Loucy (cell line): ENCODE results near the gene SSBP3.

ENCODE experiments used
- H2AFZ ChIP-seq: fragments of 200-600 bp; sonication (generic); 2 replicates; pipeline ENCODE4 v1.6.0; 2016; ENCODE audit warnings: antibody characterized with exemption, mild to moderate bottlenecking, low read length, moderate library complexity
- H3F3A ChIP-seq: fragments of 200-600 bp; 2 replicates; pipeline ENCODE4 v1.6.0; 2016; ENCODE audit warnings: antibody characterized with exemption, low read depth, mild to moderate bottlenecking
- H3K27me3 ChIP-seq: fragments of 200-600 bp; sonication (generic); 2 replicates; pipeline ENCODE4 v1.6.1; 2014; ENCODE audit warnings: low read length, mild to moderate bottlenecking; ENCODE audit not compliant: insufficient read depth, poor library complexity, severe bottlenecking
- H3K36me3 ChIP-seq: fragments of 200-600 bp; sonication (generic); 2 replicates; pipeline ENCODE4 v1.6.1; 2016; ENCODE audit warnings: low read length; ENCODE audit not compliant: insufficient read depth
- H3K4me1 ChIP-seq: fragments of 200-600 bp; sonication (generic); 2 replicates; pipeline ENCODE4 v1.5.1; 2014; ENCODE audit warnings: low read length, mild to moderate bottlenecking; ENCODE audit not compliant: insufficient read depth, poor library complexity, severe bottlenecking
- H3K4me2 ChIP-seq: fragments of 200-600 bp; sonication (generic); 2 replicates; pipeline ENCODE4 v1.6.0; 2014; ENCODE audit warnings: antibody characterized with exemption, low read length, low read depth, mild to moderate bottlenecking; ENCODE audit not compliant: poor library complexity, severe bottlenecking
- H3K4me3 ChIP-seq: fragments of 200-600 bp; sonication (generic); 2 replicates; pipeline ENCODE4 v1.5.1; 2014; ENCODE audit warnings: low read length, mild to moderate bottlenecking, mixed read lengths; ENCODE audit not compliant: poor library complexity, severe bottlenecking
- H3K79me2 ChIP-seq: fragments of 200-600 bp; sonication (generic); 2 replicates; pipeline ENCODE4 v1.6.1; 2014; ENCODE audit warnings: low read length; ENCODE audit not compliant: insufficient read depth
- H3K9ac ChIP-seq: fragments of 200-600 bp; sonication (generic); 2 replicates; pipeline ENCODE4 v1.6.0; 2014; ENCODE audit warnings: mild to moderate bottlenecking, low read depth, low read length, moderate library complexity; ENCODE audit not compliant: poor library complexity, severe bottlenecking
- H3K9me2 ChIP-seq: fragments of 200-600 bp; sonication (generic); replicated peaks from 2 replicates; pipeline ENCODE4 v1.6.1; 2016; ENCODE audit warnings: low read depth, low read length, mixed read lengths
- H3K9me3 ChIP-seq: fragments of 200-600 bp; sonication (generic); 2 replicates; pipeline ENCODE4 v1.6.1; 2014; ENCODE audit warnings: mild to moderate bottlenecking, antibody characterized with exemption, low read length, low read depth; ENCODE audit not compliant: insufficient read depth
- H4K20me1 ChIP-seq: fragments of 200-600 bp; sonication (generic); 2 replicates; pipeline ENCODE4 v1.6.0; 2014; ENCODE audit warnings: antibody characterized with exemption, low read length, mild to moderate bottlenecking; ENCODE audit not compliant: insufficient read depth, poor library complexity, severe bottlenecking
- EZH2phosphoT487 ChIP-seq: fragments of 200-600 bp; IDR thresholded peaks from 2 replicates; pipeline ENCODE4 v1.6.1; 2018; ENCODE audit warnings: antibody characterized with exemption, mild to moderate bottlenecking, moderate library complexity, borderline replicate concordance
- TF ChIP-seq, protein P1 (sequence below): fragments of 200-600 bp; sonication (generic); conservative IDR thresholded peaks from 2 replicates; pipeline ENCODE4 v1.5.1; 2014; ENCODE audit warnings: mild to moderate bottlenecking, antibody characterized with exemption, low read length

Gene SSBP3

GRCh38 chr1:54318246-54318814 is 87.9 kb downstream of the SSBP3 start:
- Histone ChIP-seq H3K4me3 (no peak overlapping the region), H3K4me1 (no peaks in the 10 kb centered on the region), H3K4me2 (no peak overlapping the region), H3F3A (no peaks in the 10 kb centered on the region), H3K36me3 (no peaks in the 10 kb centered on the region; the same call in 1 of the 2 replicates), H3K79me2 (peaks cover 74% of the 10 kb centered on the region; the same call in 1 of the 2 replicates), H3K9me3 (no peaks in the 10 kb centered on the region), H4K20me1 (peaks cover 29% of the 10 kb centered on the region), H3K9ac (no peak overlapping the region), H3K9me2 (no peaks in the 10 kb centered on the region), H2AFZ (no peak overlapping the region), H3K27me3 (no peaks in the 10 kb centered on the region)
- TF ChIP-seq, protein P1, sequence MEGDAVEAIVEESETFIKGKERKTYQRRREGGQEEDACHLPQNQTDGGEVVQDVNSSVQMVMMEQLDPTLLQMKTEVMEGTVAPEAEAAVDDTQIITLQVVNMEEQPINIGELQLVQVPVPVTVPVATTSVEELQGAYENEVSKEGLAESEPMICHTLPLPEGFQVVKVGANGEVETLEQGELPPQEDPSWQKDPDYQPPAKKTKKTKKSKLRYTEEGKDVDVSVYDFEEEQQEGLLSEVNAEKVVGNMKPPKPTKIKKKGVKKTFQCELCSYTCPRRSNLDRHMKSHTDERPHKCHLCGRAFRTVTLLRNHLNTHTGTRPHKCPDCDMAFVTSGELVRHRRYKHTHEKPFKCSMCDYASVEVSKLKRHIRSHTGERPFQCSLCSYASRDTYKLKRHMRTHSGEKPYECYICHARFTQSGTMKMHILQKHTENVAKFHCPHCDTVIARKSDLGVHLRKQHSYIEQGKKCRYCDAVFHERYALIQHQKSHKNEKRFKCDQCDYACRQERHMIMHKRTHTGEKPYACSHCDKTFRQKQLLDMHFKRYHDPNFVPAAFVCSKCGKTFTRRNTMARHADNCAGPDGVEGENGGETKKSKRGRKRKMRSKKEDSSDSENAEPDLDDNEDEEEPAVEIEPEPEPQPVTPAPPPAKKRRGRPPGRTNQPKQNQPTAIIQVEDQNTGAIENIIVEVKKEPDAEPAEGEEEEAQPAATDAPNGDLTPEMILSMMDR, result no peak
- TF ChIP-seq EZH2phosphoT487, result no peak

DNA sequence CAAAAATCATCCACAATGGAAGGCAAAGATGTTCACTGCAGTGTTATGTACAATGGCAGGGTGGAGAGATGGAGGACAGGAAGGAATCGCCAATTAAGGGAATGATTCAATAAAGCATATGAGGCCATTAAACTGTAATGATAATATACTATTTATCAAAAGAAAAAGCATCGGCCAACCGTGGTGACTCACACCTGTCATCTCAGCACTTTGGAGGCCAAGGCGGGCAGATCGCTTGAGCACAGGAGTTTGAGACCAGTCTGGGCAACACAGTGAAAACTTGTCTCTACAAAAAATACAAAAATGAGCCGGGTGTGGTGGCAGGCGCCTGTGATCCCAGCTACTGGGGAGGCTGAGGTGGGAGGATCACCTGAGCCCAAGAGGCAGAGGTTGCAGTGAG is 89.1 kb downstream of the SSBP3 start:
- peaks cover 61% of the 10 kb centered on the region for H3K79me2 ChIP-seq
- peaks cover 17% of the 10 kb centered on the region for H4K20me1 ChIP-seq
- no peaks in the 10 kb centered on the region for H3F3A ChIP-seq
- no peak overlapping the region for H2AFZ ChIP-seq
- no peaks in the 10 kb centered on the region; the same call in 1 of the 2 replicates for H3K36me3 ChIP-seq
- H3K4me2 ChIP-seq, result no peak overlapping the region
- H3K9me3 ChIP-seq, result no peaks in the 10 kb centered on the region
- no peak overlapping the region for H3K4me3 ChIP-seq
- H3K27me3 ChIP-seq, result no peaks in the 10 kb centered on the region
- H3K9me2 ChIP-seq, result no peaks in the 10 kb centered on the region
- no peaks in the 10 kb centered on the region for H3K4me1 ChIP-seq
- no peak overlapping the region for H3K9ac ChIP-seq
- no peak for TF ChIP-seq EZH2phosphoT487
- TF ChIP-seq, protein P1, result no peak

GRCh38 chr1:54315099-54315498 is 91.1 kb downstream of the SSBP3 start:
- TF ChIP-seq EZH2phosphoT487, result no peak
- TF ChIP-seq, protein P1, result no peak
- H3K9ac ChIP-seq, result no peak overlapping the region
- no peak overlapping the region for H2AFZ ChIP-seq
- H3K9me3 ChIP-seq, result no peaks in the 10 kb centered on the region
- H3K4me1 ChIP-seq, result peaks cover 5% of the 10 kb centered on the region
- H3K36me3 ChIP-seq, result no peaks in the 10 kb centered on the region; the same call in 1 of the 2 replicates
- H3F3A ChIP-seq, result no peaks in the 10 kb centered on the region
- H3K4me3 ChIP-seq, result no peak overlapping the region
- H3K9me2 ChIP-seq, result no peaks in the 10 kb centered on the region
- peaks cover 58% of the 10 kb centered on the region for H3K79me2 ChIP-seq
- H3K27me3 ChIP-seq, result no peaks in the 10 kb centered on the region
- peaks cover 18% of the 10 kb centered on the region for H4K20me1 ChIP-seq
- H3K4me2 ChIP-seq, result no peak overlapping the region
